Neural progenitor cell (in vitro differentiated cells): ENCODE results near the gene SLC9A5. TPM values are rescaled to one million over a fixed set of nuclear protein-coding genes. Genes with fewer than 3 reads are reported as not detected.

Experiments used
- DNase-seq: peaks from one replicate; pipeline ENCODE4 v3.0.0-alpha.2; 2016; ENCODE audit warnings: low spot score
- H2AFZ ChIP-seq: fragments of 200-600 bp; sonication (generic); replicated peaks from 2 replicates; pipeline ENCODE4 v1.6.1; 2016; ENCODE audit warnings: antibody characterized with exemption
- H3F3A ChIP-seq: fragments of 200-600 bp; sonication (generic); 2 replicates; pipeline ENCODE4 v1.6.1; 2016; ENCODE audit warnings: antibody characterized with exemption, low read depth
- H3K27ac ChIP-seq: fragments of 200-600 bp; sonication (generic); 2 replicates; pipeline ENCODE4 v1.5.1; 2016; ENCODE audit warnings: mild to moderate bottlenecking
- H3K27me3 ChIP-seq: fragments of 200-600 bp; sonication (generic); 2 replicates; pipeline ENCODE4 v1.6.1; 2016; ENCODE audit warnings: mild to moderate bottlenecking, moderate library complexity
- H3K36me3 ChIP-seq: fragments of 200-600 bp; sonication (generic); 2 replicates; pipeline ENCODE4 v1.5.1; 2016
- H3K4me1 ChIP-seq: fragments of 200-600 bp; sonication (generic); 2 replicates; pipeline ENCODE4 v1.6.1; 2016; ENCODE audit warnings: mixed run types
- H3K4me2 ChIP-seq: fragments of 200-600 bp; sonication (generic); 2 replicates; pipeline ENCODE4 v1.6.1; 2016
- H3K4me3 ChIP-seq: fragments of 200-600 bp; sonication (generic); 2 replicates; pipeline ENCODE4 v1.5.1; 2016
- H3K79me2 ChIP-seq: fragments of 200-600 bp; sonication (generic); 2 replicates; pipeline ENCODE4 v1.6.1; 2016; ENCODE audit warnings: low read depth
- H3K9ac ChIP-seq: fragments of 200-600 bp; sonication (generic); 2 replicates; pipeline ENCODE4 v1.6.1; 2016
- H3K9me3 ChIP-seq: fragments of 200-600 bp; sonication (generic); 2 replicates; pipeline ENCODE4 v1.5.1; 2016; ENCODE audit warnings: low read depth
- H4K20me1 ChIP-seq: fragments of 200-600 bp; sonication (generic); 2 replicates; pipeline ENCODE4 v1.6.1; 2016; ENCODE audit warnings: low read depth
- H3K27ac Mint-ChIP-seq: 3 replicates; pipeline ENCODE4 v1.8.0; 2021; ENCODE audit warnings: mixed read lengths
- H3K27me3 Mint-ChIP-seq: 2 replicates; pipeline ENCODE4 v1.8.0; 2022; ENCODE audit warnings: low read depth, mild to moderate bottlenecking, inconsistent platforms, moderate library complexity, mixed read lengths; ENCODE audit not compliant: insufficient read depth
- H3K36me3 Mint-ChIP-seq: 3 replicates; pipeline ENCODE4 v1.8.0; 2021; ENCODE audit warnings: mixed read lengths
- H3K4me1 Mint-ChIP-seq: 3 replicates; pipeline ENCODE4 v1.8.0; 2021; ENCODE audit warnings: mixed read lengths
- H3K4me3 Mint-ChIP-seq: 3 replicates; pipeline ENCODE4 v1.8.0; 2021; ENCODE audit warnings: mild to moderate bottlenecking, moderate library complexity, mixed read lengths
- H3K9me3 Mint-ChIP-seq: 3 replicates; pipeline ENCODE4 v1.8.0; 2020; ENCODE audit warnings: mixed read lengths
- CTCF ChIP-seq: fragments of 200-600 bp; sonication (generic); IDR thresholded peaks from 2 replicates; pipeline ENCODE4 v1.5.1; 2017; ENCODE audit warnings: antibody characterized with exemption, mild to moderate bottlenecking
- EZH2 ChIP-seq: fragments of 200-600 bp; sonication (generic); IDR thresholded peaks from 2 replicates; pipeline ENCODE4 v1.6.1; 2017; ENCODE audit warnings: antibody characterized with exemption, mild to moderate bottlenecking, moderate library complexity
- EZH2phosphoT487 ChIP-seq: fragments of 200-600 bp; sonication (generic); IDR thresholded peaks from 2 replicates; pipeline ENCODE4 v1.6.1; 2017; ENCODE audit warnings: antibody characterized with exemption
- total RNA-seq: library from RNA; depleted of rRNA; stranded (reverse); fragments of >200 nt; gene quantifications from 2 replicates; pipeline ENCODE4 v1.2.3, GENCODE V29; 2015; ENCODE audit warnings: low replicate concordance

SLC9A5 gene
- total RNA-seq, 1 donor from 2014 or later, result 2.5 TPM

GRCh38 chr16:67216612-67217490 lies 31.9 kb upstream of the SLC9A5 start:
- no peak overlapping the region for H2AFZ ChIP-seq
- DNase-seq, result no peak
- H3K4me1 ChIP-seq, result no peaks in the 10 kb centered on the region
- peaks cover 10% of the 10 kb centered on the region for H3K27me3 Mint-ChIP-seq
- H4K20me1 ChIP-seq, result no peaks in the 10 kb centered on the region
- no peaks in the 10 kb centered on the region for H3F3A ChIP-seq
- H3K27me3 ChIP-seq, result no peaks in the 10 kb centered on the region
- H3K4me3 ChIP-seq, result no peak overlapping the region
- no peak overlapping the region for H3K4me2 ChIP-seq
- H3K79me2 ChIP-seq, result no peaks in the 10 kb centered on the region
- H3K9ac ChIP-seq, result no peak overlapping the region
- H3K4me3 Mint-ChIP-seq, result no peak overlapping the region
- peak overlapping the region; percentile 80 for H3K27ac Mint-ChIP-seq
- TF ChIP-seq EZH2phosphoT487 (no peak), CTCF (no peak), EZH2 (no peak)
- no peaks in the 10 kb centered on the region for H3K36me3 Mint-ChIP-seq
- H3K36me3 ChIP-seq, result no peaks in the 10 kb centered on the region
- H3K9me3 Mint-ChIP-seq, result no peaks in the 10 kb centered on the region
- no peaks in the 10 kb centered on the region for H3K4me1 Mint-ChIP-seq
- H3K9me3 ChIP-seq, result no peaks in the 10 kb centered on the region
- no peak overlapping the region for H3K27ac ChIP-seq

- no peak overlapping the region for H2AFZ ChIP-seq
- no peak for TF ChIP-seq EZH2
- no peak for TF ChIP-seq EZH2phosphoT487
- no peak for TF ChIP-seq CTCF
- peaks cover 14% of the 10 kb centered on the region for H3K27me3 Mint-ChIP-seq
These were observed 24.8 kb upstream of the SLC9A5 start for GRCh38 chr16:67223992-67224391.

GRCh38 chr16:67226295-67226803 lies 22.4 kb upstream of the SLC9A5 start:
- peaks cover 13% of the 10 kb centered on the region for H3K36me3 Mint-ChIP-seq
- TF ChIP-seq CTCF (no peak), EZH2phosphoT487 (no peak), EZH2 (no peak)
- H3K4me1 Mint-ChIP-seq, result peaks cover 22% of the 10 kb centered on the region
- Histone ChIP-seq H3K36me3 (no peaks in the 10 kb centered on the region), H2AFZ (peak overlapping the region; percentile 78), H3K27me3 (no peaks in the 10 kb centered on the region), H3K4me2 (peak overlapping the region; percentile 94), H3K9me3 (no peaks in the 10 kb centered on the region), H3K9ac (peak overlapping the region; percentile 40), H3F3A (no peaks in the 10 kb centered on the region), H3K4me3 (peak overlapping the region; percentile 97), H3K27ac (no peak overlapping the region), H3K4me1 (peaks cover 10% of the 10 kb centered on the region), H3K79me2 (peaks cover 15% of the 10 kb centered on the region), H4K20me1 (no peaks in the 10 kb centered on the region)
- H3K4me3 Mint-ChIP-seq, result peak overlapping the region; percentile 100
- DNase-seq, result no peak
- H3K9me3 Mint-ChIP-seq, result peaks cover 2% of the 10 kb centered on the region
- peaks cover 11% of the 10 kb centered on the region for H3K27me3 Mint-ChIP-seq
- H3K27ac Mint-ChIP-seq, result no peak overlapping the region

More at GRCh38 chr16:67223992-67224391, 24.8 kb upstream of the SLC9A5 start:
- Histone ChIP-seq H3K9ac (no peak overlapping the region), H3K4me3 (no peak overlapping the region), H3K27ac (no peak overlapping the region), H3K79me2 (peaks cover 15% of the 10 kb centered on the region), H3K27me3 (no peaks in the 10 kb centered on the region), H3K4me2 (no peak overlapping the region), H3K36me3 (no peaks in the 10 kb centered on the region), H4K20me1 (no peaks in the 10 kb centered on the region), H3K4me1 (peaks cover 10% of the 10 kb centered on the region), H3F3A (no peaks in the 10 kb centered on the region), H3K9me3 (no peaks in the 10 kb centered on the region)
- no peak overlapping the region for H3K27ac Mint-ChIP-seq
- no peak overlapping the region for H3K4me3 Mint-ChIP-seq
- H3K9me3 Mint-ChIP-seq, result peaks cover 2% of the 10 kb centered on the region
- peaks cover 22% of the 10 kb centered on the region for H3K4me1 Mint-ChIP-seq
- no peak for DNase-seq
- peaks cover 4% of the 10 kb centered on the region for H3K36me3 Mint-ChIP-seq
